Measurements from ENCODE around the gene PRICKLE3.

Gene PRICKLE3, protein sequence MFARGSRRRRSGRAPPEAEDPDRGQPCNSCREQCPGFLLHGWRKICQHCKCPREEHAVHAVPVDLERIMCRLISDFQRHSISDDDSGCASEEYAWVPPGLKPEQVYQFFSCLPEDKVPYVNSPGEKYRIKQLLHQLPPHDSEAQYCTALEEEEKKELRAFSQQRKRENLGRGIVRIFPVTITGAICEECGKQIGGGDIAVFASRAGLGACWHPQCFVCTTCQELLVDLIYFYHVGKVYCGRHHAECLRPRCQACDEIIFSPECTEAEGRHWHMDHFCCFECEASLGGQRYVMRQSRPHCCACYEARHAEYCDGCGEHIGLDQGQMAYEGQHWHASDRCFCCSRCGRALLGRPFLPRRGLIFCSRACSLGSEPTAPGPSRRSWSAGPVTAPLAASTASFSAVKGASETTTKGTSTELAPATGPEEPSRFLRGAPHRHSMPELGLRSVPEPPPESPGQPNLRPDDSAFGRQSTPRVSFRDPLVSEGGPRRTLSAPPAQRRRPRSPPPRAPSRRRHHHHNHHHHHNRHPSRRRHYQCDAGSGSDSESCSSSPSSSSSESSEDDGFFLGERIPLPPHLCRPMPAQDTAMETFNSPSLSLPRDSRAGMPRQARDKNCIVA

DNA sequence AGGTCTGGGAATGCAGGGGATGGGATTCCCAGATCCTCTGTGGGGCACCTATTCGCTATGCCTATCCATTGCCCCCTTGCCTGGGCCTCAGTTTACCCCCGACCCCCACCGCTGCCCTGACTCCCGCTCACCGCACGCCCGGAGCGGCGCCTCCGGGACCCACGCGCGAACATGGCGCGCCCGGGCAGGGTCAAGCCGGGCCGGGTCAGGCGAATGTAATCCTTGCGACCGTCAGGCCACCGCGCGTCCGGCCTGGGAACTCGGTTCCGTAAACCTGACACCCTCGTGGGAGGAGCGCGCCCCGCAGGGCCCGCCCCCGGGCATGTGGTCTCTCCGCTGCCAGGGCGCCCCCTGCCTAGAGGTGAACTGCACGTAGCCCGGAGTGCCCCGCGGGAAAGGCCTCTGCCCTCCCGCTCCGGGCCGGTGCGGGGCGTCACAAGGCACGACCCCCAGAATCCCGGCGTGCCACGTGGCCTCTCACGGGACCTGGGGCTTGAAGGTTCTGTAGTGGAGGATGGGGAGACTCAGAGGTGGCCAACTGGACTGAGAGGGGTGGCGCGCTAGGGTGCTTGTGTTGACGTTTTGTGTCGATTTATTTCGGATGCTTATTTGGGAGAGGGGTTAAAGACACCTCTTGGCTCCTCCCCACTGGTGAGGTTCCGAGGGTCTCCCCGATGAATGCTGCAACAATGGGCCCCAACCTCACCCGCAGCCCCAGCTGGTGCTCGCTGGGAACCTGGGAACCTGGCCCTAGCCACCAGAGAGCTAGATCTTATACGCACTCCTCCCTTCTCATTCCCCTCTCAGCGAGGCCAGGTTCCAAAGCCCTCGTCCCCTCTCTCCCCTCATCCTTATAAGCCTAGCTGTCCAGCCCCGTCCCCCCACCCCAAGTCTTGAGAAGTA is at the start of gene PRICKLE3:
Gene PRICKLE3, minus strand, starts transcription at position 249 of the 903 bp plus-strand sequence. Its CDS starts 76 bp downstream, at position 173.
- peak; percentile 70 for DNase-seq (ENCODE audit: low spot score)

DNA sequence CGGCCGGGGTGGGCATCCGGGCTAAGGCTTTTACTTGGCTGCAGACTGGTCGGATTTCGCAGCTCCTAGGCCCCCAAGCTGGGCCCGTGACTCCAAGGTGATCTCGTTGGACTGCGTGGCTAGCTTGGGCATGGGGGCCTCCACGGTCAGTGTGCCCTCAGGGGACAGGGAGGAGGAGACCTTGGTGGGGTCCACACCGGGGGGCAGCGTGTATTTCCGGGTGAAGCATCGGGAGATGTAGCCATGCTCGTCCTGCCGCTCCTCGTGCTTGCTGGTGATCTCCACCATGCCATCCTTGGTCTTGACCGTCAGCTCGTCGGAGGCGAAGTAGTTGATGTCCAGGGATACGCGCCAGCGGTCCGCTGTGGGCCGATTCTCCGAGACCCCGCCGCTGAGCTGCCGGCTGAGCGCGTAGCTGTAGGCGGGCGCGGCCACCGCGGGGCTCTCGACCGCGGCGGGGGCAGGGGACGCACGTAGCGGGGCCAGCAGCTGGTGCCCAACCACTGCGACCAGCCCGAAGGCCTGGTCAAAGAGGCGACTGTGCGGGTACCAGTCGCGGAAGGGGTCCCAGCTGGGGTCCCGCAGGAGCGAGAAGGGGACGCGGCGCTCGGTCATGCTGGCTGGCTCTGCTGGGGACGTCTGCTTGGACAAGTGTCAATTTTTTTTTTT is 47.8 kb upstream of the PRICKLE3 start:
- no peak for DNase-seq (ENCODE audit: low spot score)

DNA sequence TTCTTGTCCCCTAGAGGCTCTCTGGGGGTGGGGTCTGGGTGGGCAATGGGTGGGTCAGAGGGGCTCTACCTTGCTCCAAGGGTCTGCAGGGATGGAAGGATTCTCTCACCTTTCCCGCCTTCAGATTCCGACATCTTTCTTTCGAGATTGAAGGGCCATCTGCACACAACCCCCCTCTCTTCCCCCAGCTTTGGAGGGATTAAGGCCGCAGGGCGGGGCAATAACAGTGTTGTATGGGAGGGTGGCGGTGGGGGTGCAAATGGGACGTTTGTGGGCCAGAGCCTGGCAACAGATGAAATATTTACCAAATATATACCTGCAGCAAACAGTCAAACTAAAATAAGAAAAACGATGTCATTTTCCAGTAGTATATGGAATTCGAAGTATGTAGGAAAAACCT is 47.0 kb upstream of the PRICKLE3 start, which contains the start of gene CACNA1F:
Gene CACNA1F, minus strand, starts transcription at position 165 of the 400 bp plus-strand sequence. Its CDS starts 31 bp downstream, at position 134.
- no peak for DNase-seq (ENCODE audit: low spot score)

DNA sequence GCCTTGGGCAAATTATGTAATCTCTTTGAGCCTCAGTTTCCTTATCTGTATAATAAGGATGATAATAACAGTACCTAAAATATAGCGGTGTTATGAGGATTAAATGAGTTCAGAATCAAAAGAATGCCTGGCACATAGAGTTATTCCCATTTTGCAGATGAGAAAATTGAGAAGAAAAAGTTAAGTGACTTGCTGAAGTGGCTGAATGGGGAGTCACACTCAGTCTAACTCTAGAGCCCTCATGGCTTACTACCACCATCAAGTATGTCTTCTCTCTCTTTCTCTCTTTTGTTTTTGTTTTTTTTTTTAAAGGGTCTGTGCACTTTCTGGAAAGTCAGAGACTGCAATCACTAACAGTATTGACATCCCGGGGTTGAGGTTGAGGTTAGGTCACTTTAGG is 46.4 kb upstream of the PRICKLE3 start:
- DNase-seq (ENCODE audit: low spot score): no peak

DNA sequence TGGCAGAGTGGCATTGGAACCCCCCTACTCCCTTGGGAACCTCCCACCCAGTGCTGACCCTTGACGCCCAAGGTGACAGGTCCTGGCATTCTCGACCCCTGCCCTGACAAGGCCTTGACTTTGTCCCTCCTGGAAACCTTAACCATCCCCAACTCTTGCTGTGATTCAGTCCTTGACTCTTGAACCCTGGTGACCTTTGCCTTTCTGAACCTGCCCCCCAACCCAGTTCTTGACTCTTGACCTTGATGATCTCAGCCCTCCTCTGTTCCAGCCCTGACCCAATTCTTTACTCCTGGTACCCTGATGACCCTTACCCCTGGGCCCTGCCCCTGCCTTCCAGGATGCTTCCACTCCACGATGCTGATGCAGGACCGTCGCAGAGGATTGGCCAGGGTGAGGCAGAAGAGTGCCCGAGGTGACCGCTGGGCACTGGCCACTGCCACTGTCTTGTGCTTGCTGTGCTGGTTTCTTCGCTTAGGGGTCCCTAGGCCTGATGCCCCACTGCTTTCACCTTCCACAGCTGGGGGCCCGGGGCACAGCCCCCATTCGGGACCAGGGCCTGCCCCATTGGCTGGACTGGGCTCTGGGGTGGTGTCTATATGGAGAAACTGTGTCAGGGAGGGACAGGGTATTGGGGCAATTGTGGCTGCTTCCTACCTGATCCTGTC is 45.3 kb upstream of the PRICKLE3 start:
- DNase-seq (ENCODE audit: low spot score): no peak

DNA sequence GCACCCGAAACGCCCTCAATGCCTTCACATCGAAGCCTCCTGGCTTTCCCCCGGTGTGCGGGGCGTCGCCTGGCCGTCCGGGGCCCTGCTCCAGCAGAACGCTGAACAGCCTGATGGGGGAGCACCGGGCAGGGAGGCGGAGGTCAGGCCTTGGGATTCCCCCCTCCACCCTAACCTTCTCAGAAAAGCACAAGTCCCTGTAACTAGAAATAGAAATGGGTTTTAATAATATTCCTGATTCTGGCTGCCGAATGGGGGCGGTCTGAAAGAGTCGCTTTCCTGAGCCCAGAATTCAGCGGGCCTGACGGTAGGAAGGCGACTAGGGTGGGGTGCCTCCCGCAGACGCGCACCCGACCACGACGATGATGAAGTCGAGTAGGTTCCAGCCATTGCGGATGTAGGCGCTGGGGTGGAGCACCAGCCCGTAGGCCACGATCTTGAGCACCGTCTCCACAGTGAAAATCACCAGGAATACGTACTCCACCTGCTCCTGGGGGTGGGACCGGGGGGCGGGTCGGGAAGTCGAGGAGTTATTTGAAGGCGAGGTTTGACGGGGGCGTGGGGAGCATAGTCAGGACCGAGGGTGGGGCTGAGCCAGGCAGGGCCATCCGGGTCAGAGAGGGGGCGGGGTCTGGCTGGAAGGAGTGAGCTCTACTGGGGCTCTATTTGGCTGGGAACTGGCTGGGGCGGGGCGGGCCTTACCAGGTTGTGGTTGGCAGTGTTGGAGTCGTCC is 44.5 kb upstream of the PRICKLE3 start:
- peak; percentile 30 for DNase-seq (ENCODE audit: low spot score)

DNA sequence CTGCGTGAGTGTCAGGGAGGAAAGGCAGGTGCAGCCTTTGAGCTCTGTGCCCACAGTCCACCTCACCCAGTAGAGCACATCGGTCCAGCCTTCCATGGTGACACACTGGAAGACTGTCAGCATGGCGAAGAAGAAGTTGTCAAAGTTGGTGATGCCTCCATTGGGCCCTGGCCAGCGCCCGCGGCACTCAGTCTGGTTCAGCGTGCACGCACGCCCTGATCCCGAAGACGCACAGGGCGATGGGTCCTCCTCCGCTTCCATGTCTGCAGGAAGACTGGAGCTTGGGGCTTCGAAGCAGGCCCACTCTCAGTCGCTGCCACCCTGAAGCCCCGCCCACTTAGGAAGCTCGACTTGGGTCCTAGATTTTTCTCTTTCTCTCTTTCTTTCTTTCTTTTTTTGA is 42.0 kb upstream of the PRICKLE3 start:
- DNase-seq (ENCODE audit: low spot score): no peak

DNA sequence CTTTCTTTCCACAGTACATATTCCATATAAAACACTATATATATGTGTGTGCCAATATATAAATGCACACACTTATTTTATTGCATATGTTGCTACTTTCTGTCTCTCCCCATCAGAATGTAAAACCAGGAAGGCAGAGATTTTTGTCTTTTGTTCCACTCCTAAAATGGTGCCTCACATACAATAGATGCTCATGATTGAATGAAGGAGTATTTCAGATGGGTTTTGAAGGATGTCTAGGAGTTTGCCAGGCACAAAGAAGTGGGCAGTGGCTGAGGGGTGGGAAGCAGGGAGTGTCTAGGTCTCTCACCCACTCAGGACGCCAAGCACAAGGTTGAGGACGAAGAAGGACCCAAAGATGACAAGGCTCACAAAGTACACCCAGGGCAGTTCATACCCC is 41.6 kb upstream of the PRICKLE3 start:
- no peak for DNase-seq (ENCODE audit: low spot score)

DNA sequence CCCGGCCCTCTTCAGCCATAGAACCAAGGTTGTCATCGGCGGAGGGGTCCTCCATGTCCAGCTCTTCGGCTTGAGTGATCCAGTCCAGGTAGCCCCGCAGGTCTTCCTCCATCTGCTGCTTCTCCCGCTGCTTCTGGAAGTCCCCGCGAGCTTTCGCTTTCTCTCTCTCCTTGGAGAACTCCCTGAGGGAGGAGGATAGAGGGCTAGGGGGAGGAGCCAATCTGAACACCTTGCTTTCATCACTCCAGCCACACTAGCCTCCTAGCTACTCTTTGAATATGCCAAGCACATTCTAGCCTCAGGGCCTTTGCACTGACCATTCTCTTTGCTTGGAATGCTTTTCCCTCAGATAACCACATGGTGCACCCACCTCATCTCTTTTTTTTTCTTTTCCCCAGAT is 40.8 kb upstream of the PRICKLE3 start:
- DNase-seq (ENCODE audit: low spot score): no peak

DNA sequence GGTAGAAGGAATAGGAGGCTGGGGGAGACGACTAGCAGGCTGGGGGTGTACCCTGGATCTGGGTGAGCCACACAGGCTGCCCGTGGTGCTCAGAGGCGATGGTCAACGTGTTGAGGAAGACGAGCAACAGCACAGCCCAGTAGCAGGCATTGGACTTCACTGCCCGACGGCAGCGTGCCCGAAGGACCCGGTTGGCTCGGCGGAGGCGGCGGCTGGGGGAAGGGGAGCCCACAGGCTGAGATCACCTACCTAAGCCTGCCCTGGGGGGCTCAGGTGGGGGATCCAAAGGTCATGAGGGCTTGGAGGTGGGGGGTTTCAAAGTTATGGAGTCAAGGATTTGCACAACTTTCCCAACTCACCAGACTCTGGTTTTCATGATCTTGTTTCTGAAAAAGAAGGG is 39.7 kb upstream of the PRICKLE3 start:
- no peak for DNase-seq (ENCODE audit: low spot score)

DNA sequence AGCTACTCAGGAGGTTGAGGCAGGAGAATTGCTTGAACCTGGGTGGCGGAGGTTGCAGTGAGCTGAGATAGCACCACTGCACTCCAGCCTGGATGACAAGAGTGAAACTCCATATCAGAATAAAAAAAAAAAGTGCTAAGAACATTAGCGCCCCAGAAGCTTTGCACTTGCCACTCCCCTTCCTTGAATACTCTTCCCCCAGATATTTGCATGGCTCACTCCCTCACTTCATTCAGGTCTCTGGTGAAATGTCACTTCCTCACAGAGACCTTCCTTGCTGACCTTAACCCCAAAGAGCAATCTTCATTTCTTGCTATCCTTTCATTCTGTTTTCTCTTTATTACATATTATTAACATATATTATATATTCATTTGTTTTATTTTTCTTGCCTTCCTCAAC is 35.7 kb upstream of the PRICKLE3 start:
- no peak for DNase-seq (ENCODE audit: low spot score)

DNA sequence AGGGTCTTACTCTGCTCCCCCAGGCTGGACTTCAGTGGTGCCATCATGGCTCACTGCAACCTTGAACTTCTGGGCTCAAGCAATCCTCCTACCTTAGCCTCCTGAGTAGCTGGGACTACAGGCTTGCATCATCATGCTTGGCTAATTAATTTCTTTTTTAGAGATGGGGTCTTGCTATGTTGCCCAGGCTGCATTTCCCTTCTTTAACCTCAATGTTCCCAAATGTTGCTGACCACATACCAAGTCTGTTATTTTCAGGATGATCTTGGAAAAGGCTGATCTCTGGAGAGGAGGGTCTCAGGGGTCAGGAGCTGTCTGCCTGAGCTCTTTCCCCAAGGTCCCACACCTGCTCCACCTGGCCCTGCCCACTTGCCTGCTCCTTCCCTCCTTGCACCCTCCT is 33.9 kb upstream of the PRICKLE3 start:
- DNase-seq (ENCODE audit: low spot score): no peak

DNA sequence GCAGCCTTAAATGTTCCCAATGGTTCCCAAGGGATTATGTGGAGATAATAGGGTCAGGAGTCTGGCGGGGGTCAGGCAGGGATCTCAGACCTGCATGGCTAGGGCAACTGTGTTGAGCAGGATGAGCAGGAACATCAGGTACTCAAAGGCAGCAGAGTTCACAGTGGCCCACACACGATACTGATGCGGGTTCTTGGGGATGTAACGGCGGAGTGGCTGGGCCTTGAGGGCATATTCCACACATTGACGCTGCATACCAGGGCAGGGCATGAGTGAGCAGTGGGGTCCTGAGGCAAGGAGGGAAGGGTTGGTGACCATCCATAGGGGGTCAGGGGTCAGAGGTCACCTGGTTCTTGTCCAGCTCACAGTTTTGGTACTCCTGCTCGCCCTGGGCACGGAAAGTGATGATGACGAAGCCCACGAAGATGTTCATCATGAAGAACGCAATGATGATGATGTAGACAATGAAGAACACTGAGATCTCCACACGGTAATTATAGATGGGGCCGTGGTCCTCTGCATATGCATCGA is 28.9 kb upstream of the PRICKLE3 start:
- no peak for DNase-seq (ENCODE audit: low spot score)

DNA sequence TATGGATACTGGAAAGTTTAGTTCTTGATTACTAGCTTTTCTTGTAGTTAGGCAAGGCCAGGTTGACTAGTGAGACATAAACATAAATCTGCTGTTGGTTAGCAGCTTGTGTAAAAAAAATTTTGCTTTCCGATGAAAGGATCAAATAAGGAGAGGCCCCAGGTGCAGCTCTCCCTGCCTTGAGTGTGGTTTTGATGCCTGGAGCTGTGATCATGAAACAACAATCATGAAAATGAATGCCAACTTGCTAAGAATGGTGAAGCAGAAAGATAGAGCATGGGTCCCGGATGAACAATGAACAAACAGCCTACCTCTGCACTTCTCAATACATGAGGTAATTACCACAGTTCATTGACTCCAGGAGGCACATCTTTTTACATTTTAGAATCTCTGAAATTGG is 28.2 kb upstream of the PRICKLE3 start:
- DNase-seq (ENCODE audit: low spot score): no peak

DNA sequence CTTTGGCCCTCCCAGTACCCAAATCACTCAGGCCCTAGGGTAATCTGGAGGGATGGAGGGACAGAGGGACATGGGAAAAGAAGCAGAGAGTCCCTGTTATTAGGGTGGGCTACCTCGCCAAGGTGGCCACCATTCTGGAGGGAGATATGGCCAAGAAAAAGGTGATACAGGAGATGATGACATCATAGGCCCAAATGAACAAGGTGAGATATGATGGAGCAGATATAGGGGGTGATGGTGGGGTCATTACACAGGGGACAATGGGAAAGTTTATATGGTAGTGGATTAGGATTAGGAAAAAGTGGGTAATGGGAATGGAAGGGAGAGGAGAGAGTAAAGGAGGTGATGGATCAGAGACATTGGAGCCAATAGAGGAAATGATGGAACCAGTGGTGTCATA is 26.7 kb upstream of the PRICKLE3 start:
- no peak for DNase-seq (ENCODE audit: low spot score)

DNA sequence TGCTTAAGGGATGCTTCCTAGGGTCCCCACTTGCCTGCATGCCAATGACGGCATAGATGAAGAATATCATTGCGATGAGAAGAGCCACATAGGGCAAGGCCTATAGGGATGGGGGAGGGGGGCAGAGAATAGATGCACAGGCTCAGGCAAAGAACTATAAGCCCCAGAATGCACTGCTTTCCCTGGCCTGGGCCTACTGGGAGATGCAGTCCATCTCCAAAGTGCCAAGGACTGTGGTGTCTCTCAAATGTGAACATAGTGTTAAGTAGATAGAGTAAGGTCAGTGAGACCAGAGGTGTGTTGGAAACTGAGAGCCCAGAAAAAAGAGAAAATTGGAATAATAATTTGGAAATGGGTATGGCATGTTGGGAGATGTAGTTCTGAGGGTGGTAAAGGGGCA is 26.0 kb upstream of the PRICKLE3 start:
- DNase-seq (ENCODE audit: low spot score): no peak

DNA sequence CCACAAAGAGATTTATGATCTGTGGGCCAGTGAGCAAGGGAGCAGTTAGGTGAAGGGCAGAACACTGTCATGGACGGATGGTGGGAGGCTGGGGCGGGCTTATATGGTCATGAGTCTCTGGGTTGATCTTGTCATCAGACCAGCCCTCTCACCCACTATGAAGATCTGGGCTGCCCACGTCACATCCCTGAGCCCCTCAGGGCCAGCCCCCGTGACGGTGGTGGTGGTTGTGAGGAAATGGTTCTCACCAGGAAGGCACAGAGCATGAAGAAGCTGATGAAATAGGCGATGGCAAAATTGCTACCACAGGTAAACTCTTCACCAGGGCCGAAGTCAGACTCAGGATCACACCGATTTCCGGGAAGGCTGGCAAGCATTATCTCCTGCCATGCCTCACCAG is 24.9 kb upstream of the PRICKLE3 start:
- no peak for DNase-seq (ENCODE audit: low spot score)

DNA sequence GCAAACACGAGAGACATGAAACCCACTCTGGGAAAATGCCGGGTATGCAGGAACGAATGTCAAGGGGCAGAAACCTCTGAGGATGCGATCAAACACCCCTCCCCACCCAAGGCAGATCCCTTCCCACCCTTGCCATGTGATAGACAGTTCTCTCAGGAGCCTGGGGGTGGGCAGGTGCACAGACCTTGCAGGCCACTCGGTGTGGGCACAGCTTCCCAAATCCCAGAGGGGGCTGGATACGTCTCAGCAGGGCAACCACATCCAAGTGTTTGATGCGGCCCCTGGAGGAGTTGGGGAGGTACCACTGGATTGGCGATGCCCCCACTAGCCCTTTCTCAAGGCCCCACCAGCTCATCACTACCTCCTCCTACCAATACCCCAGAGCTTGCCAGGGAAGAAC is 24.2 kb upstream of the PRICKLE3 start:
- DNase-seq (ENCODE audit: low spot score): no peak

DNA sequence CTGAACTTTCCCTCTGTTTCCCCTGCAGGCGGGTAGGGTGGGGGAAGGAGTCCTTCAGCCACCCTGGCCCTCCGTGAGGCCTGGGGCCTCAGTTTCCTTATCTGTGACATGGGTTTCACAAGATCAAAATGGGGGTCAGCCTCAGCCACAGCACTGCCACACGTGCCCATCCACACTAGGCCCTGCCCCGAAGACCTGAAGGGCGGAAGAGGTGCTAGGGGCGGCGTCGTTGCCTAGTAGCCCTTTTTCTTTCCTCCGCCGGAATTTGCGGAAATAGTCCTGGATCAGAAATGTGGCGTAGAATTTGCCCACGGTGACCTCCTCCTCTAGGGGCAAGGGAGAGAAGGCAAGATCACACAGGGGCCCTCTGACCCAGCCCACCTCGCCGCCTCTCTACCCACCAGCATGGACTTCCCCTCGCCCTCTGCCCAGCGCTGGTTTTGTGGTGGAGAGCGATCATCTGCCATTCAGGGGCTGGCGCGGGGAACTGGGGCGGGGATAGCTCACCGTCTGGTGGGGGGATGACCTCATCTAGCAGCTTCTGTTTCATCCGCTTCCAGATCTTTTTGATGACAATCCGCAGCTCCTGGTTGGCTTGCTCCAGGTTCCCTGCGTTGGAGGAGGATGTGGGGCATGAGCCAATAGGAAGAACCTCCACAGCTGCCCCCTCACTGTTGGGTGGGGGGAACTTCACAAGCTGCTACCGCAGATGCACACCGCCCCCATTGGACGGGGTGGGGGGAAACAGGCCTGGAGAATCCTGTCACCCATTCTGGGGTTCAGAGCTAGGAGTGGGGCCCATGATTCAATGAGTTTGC is 23.5 kb upstream of the PRICKLE3 start:
- no peak for DNase-seq (ENCODE audit: low spot score)

DNA sequence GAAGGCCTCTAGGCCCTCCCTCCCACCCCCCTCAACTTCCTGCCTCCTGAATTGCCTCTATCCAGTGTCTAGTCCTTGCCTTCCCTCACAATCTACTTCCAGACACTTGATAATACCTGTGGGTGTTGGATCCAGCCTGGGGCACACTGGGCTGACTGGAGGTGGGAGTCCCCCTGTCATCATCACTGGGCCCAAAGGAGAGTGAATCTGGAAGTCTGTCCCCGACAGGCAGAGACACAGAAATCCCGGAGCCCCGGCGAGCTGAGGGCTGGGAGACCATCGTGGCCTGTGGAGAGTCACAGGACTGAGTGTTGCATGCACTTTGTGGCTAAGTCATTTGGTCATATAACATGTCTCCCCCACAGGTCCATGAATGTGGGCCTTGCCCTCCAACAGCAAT is 22.2 kb upstream of the PRICKLE3 start:
- no peak for DNase-seq (ENCODE audit: low spot score)
